Stimulated activated CD4-positive, alpha-beta T cell treated with anti-CD3 and anti-CD28 coated beads, TNF-alpha, amount 100 ng/mL, for 4 hours (primary cell): ENCODE data around the gene CPED1.

Experiments used
- DNase-seq, 3 experiments: peaks; one replicate each; pipeline ENCODE4 v3.0.0-alpha.2; 2020; ENCODE audit warnings: low read depth in 3 of 3

CPED1 gene

DNA sequence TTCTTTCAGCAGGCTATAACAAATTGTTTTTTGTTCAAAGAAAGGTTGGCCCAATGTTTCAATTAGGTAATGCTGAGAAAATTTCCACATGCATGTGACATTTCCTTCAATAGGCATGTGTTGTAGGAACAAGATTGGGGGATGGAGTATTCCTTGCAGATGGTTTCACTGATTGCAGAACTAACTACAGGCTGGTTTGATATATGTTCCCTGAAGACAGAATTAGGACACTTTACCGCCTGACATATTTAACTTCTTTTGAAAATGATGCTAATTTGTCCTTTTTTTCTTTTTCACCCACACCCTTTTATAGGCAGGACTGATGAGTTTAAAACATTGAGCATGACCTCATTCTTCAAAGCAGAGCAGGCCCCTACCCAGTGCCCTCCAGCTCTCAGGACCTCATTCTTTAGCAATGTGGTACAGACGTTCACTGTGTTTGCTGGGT, 163.3 kb downstream of the CPED1 start:
- no peak for DNase-seq

DNA sequence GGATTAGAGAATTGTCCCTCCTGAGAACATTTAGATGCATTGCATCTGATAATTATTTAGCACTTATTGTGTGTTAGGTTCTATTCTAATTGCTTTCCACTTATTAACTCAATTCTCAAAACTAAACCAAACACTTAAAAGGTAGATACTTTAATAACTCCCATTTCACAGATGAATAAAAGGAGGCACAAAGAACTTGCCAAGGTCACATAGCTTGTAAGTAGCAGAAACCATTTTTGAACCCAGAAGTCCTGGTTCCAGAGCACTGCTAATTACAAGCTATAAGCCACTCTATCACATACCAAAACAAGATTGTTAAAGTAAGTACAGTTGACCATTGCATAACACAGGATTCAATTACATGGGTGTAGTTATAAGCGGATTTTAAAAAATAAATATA, 164.9 kb downstream of the CPED1 start:
- no peak for DNase-seq

DNA sequence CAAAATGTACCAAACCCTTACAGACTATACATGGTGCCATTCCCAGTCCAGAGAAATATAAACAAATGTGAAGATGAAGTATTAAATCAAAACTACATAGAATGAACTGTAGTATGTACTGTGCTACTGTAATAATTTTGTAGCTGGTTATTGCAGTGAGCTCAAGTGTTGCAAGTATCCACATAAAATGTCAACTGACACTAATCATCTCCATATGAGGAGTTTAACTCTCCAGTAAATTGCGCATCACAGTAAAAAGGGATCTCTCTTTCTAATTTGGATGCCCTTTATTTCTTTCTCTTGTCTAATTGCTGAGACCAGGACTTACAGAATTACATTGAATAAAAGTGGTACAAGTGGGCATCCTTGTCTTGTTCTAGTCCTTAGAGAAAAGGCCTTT, 165.5 kb downstream of the CPED1 start:
- no peak for DNase-seq

DNA sequence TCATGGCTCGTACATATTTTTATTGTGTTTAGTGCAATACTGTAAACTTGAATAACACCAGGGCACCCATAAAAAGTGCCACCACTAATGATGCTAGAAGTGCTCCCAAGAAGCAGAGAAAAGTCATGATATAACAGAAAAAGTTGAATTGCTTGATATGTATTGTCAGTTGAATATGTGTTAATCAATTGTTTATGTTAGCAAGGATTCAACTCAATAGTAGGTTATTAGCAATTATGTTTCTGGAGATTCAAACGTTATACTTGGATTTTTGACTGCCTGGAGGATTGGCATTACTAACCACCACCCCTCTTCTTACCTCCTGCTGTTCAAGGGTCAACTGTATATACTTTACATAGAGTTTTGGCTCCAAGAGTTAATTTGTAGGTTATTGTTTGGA, 168.3 kb downstream of the CPED1 start:
- DNase-seq: no peak

DNA sequence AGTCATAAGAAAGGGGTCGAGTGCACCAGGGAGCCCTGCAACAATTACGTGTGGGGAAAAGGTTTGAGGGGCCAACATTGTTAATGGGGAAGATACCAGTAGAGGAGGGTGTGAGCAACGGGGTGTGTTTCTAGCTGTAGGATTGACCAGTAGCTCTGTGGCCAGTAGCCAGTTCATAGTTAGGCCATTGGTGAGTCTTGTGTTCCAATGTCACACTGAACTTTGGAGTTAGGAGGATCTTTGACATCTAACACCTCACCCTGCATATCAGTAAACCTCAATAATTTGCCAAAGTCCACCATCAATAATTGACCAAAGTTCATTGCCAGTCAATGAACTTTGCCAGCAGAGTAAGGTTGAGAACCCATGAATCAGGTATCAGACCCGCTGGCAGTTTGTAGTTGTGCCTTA, 168.8 kb downstream of the CPED1 start:
- DNase-seq: no peak

DNA sequence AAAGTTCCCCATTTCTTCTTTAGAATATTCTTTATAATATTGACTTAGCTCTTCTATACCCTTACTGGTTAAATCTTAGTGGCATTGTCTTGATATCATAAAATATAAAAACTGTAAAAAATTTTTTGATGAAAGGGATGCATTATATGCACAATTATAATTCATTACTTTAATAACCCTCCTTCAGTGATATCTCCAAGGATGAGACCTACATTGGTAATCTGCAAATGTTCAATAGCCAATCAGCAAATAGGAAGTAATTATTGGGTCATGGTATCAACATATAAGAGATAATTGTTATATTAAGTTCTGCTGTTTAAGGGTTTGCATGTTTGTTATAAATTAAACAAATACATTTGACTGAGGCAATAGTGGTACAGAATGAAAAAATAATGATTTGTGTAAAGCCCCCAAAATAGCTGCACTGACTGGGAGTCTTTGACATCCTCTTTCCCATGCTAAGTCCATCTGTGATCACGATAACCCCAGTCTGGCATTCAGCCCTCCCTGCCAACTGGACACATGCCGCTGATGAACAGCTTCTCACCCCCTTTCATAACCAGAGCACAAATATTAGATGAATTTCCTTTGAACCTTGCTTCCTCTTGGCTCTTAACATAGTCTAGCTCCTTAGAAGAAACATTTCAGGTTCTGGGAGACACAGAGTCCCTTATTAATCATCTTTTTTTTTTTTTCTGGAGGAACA, 169.5 kb downstream of the CPED1 start:
- DNase-seq: no peak

DNA sequence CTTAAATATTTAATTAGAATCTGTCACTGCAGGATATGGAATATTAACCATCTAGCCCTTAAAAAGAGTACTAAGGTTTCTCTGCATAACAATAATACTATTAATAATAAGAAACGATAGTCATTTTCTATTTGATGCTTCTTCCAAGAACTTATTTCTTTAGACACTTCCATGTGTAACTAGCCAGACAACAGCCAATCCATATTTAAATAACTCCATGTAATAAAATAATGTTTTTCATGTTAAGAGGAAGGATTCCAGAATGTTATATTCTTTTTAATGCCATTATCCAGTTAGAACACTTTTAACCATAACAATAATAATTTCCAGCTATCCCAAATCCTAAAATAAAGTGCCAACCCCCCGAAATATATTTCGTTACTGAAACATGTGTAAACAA, 170.2 kb downstream of the CPED1 start:
- no peak for DNase-seq

DNA sequence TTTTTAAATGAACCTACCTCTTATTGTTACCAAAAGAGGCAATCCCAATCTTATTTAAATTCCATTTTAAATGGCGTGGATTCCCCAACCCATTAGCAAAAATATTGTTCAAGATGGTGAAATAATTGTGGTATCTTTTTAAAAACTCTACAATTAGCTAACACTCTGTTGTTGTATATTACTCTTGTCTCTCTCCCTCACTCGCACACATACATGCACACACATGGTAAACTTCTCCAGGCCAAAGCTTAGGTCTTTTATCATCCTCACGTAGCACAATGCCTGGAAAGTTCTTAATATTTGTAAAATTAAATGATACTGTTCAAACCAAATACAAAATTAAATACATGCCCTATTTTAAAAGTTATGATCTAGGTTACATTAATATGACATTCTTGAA, 171.0 kb downstream of the CPED1 start:
- no peak for DNase-seq

DNA sequence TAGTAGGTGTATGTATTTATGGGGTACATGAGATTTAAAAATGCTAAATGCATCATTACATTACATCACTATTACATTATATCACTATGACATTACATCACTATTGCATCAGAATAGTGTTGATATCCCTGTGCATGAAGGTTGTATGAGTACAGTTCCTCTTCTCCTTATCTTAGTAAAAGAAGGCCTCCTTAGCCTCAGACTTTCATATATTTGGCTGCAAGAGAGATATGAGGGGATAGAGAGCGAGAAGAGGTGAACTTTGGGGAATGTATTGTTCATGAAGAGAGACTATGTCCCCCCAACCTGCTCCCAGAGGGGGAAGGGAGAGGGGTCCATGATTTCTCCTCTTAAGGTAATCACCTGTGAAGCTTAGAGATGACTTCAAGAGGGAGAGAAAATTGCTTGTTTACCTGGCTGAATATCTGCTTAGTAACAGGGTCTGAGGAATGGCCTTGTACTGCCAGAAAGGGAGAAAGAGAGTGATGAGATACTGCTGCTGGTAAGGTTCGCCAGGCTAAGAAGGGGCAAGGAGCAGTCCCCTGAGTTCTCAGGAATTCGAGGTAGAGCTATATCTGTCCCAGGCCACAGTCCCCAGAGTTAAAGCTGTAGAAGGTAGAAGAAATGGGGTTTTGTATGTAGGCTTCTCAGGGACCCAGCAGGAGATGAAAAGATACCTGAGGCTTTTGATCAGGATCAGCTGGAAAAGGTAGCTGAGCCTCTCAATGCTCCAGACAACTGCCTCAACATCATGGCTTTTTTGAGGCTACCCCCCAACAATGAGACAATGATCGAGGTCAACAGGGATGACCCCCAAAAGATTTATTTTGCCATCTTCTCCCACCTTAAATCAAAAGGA, 171.9 kb downstream of the CPED1 start:
- DNase-seq: no peak

DNA sequence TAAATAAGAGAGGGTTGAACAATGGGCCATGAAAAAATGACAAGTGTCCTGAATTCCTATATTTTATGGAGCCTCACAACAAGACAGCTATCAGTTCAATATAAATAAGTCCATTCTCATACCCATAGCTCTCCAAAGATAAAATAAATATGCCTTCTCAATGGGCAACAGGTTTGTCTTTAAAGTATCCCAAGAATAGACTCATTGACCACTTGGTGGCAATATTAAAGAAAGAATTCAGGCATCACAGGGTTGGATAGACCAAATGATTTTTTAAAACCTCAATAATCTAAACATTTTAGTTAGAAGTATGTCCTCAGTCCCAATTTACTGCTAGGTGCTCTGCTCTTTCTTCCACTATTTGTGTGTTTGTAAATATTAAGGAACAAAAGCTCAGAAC, 175.2 kb downstream of the CPED1 start:
- DNase-seq: no peak

DNA sequence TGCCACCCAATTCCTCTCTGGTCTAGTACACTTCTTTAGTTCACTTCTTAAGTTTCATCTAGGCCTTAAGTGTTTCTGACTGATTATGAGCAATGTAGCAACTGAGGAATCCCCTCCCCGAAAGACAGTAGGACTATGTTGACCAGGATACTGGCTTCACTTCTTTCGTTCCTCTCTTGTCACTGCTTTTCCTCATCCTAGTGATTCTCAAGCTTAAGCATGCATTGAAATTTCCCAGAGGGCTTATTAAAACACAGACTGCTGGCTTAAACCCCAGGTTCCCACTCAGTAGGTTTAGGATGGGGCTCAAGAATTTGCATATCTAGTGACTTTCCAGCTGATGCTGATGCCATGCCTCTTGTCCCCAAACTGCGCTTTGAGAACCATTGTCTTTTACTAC, 175.7 kb downstream of the CPED1 start:
- DNase-seq: no peak

DNA sequence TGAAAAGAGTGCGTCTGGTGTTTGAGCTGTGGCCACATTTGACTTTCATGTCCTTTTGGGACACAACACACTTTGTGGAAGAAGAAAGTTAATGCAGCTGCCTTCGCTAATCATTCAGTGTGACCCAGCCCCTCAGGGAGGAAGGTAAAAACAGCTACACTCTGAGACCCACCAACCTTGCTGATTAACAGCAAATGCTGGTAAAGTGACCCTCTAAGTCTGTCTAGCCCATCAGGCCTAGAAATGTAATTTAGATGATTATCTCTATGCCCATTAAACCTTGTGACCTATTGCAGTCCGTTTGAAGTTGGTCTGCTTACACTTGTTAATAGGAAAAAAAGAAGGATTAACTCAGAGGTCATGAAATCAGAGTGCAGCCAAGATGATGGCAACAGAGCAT, 178.4 kb downstream of the CPED1 start:
- no peak for DNase-seq

DNA sequence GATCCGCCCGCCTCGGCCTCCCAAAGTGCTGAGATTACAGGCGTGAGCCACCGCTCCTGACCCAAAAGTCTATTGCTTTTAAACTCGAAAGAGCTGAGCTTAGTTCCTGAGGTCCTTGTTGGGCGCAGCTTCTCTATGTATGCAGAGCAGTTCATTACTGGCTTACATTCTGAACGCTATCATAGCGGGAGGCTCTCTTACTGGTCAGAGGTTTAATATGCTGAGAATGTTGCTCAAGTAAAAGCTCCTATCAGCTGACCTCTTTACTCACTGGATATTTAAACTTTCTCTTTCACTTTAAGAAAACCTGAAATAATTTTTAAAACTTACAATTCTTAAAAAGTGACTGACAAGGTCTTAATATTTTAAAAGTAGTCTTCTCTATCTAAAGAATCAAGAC, 179.5 kb downstream of the CPED1 start:
- no peak for DNase-seq

DNA sequence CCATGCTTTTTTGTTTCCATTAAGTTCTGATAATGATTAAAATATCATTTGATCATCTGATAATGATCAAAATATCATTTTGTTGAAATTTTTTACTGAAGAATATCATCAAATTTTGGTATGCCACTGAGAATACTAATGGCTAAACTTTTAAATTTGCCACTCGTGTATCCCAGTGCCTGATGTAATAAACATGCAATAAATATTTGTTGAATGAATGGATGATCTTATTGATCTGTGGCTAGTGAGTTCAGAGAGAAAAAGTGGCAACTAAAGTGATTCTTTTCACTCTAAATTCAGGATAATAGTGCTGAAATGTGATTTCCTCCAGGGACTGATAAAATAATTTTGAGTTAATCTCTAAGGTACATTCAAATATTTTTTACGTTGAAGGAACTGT, 181.0 kb downstream of the CPED1 start:
- no peak for DNase-seq

DNA sequence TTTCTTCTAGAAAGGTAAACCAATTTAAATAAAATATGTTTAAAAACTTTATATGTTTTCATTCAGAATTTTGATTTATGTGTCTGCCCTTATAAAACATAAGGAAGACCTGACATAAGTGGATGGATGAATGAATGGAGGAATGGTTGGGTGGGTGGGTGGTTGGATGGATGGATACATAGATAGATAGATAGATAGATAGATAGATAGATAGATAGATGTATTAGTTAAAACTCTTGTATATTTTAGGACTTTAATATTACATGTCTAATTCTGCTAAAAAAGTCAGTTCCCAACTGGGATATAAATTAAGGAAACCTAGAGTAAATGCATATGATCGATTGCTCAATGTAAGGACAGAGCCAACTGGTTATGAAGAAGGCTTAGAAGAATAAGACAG, 184.0 kb downstream of the CPED1 start:
- no peak for DNase-seq

DNA sequence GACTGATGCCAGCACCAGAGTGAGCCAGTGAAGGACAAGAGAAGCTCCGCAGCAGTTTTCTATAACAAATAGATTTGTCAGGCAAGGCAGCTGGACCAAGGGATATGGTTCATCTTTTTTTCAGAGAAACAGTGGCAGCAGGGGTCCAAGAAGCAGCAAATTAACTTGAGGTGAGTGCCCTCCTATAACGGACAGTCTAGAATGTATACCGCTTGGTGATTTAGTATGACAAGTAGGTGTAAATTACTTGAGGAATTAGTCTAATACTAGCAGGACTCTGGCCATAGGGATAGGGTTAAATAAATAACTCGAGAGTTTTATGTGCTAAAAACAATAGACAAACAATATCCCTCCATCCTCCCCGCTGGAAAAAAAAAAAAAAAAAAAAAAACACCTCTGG, 187.3 kb downstream of the CPED1 start:
- DNase-seq: no peak

DNA sequence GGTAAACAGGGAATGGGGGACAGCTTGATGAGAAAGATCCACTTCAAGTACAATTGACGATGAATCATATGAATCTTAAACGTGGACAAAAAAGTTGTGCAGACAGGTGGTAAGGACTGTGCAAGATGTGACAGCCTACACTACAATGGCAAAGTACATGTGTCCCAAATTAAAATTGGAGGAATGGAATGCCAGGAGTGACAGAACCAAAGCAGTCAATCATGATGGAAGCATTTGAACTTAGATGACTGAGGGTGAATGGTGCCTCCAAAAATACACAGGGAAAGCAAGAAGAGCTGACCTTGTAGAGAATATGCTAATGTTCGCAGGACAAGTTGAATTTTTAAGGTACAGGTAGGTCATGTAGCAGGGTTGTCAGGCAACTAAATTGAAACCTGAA, 189.9 kb downstream of the CPED1 start:
- no peak for DNase-seq

DNA sequence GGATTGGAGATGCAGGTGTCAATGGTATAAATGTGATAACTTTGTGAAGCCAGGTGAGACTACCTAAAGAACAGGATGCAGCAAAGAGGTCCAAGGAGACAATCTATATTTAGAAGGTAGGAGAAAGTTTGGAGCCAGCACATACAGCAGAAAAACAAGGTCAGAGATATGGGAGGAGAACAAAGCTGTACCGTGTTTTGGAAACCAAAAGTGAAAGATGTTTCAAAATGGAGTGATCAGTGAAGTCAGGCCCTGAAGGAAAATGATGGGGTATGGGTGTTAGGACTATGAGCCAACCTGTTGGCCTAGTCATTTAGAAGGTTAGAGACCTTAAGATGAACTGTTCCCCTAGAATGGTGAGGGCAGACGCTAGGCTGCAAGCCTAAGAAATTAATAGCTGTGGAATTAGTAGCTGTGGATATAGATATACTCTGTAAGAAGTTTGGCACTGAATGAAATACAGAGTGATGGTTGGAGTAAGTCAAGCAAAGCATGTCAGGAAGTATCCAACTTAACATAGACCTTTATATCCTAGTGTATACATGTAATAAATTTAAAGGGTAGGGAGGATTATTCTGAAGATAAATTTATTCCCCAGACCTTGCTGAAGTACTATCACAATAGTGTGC, 190.5 kb downstream of the CPED1 start:
- no peak for DNase-seq

DNA sequence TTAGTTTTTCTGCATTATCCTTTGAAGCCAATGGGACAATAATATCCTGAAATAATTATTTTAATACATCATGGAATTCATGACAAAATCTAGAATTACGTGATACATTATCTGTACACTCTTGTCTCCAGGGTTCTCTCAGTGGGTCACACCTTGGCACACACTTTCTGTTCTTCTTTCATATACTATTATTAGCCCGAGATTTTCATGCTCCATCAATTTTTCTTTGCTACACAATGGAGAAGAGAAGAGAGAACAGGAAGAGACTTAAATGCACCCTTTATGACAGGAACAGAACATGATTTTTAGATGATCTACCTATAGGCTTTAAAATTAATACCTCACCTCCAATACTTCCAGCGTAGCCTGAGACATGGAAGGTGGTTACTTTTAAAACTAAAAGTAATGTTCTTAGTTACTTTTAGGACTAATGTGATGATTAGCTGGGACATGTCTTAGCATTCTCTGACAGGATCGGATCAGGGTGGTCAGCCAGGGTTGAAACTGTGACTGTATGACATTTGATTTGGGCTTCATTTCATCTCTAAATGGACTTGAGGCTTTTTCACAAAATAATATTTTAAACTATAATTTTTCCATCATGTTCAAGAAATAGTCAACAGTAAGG, 192.0 kb downstream of the CPED1 start:
- no peak for DNase-seq

DNA sequence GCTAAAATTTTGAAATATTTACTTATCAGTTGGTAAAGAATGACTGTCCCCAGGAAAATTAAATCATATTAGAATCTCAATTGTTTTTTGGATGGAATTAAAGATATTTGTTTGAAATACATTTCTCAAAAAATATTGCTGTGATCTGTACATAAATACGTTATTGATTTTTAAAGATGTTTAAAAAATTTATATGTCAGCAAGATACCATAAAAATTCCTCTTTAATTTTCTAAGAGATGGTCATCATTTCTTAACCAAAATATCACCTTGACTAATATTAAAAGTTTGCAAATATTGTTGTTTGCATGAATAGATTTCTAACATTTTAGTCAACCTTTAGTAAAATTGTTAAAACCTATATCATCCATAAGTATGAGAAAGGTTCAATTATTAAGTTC, 192.8 kb downstream of the CPED1 start:
- no peak for DNase-seq

DNA sequence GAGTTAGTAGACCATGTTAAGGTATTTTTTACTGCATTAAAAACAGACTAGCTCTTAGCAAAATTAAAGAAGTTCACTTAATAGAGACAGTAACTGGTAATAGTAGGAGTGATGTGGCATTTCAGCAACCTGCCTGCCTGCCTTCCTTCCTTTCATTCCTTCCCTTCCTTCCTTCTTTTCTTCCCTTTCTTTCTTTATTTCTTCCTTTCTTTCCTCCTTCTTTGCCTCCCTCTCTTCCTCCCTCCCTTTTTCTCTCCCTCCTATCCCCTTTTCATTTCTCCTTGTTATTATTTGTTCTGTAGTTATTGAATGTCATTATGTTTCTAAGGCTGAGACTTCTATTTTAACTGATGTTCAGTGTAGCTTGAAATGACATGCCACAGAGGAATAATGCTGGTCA, 193.8 kb downstream of the CPED1 start:
- no peak for DNase-seq

DNA sequence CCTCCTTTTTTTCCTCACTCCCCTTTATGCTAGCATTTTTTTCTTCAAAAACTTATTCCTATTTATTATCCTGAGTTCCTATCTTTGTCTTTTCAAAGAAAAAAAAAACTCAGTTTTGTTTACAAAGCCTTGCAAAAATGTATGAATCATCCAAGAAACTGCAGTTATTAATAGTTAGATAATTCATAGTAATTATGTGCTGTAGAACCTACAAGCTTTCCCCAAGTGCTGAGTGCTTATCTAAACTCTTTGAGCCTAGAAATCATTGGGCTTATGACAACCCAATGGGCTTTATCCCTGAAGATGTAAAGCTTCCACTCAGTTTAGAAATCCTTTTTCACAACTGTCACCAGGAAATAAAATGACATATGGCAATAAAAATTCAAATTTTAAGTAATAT, 194.4 kb downstream of the CPED1 start:
- no peak for DNase-seq
